B cell (primary cell): Measurements from ENCODE around the gene CYS1. TPM values are rescaled to one million over a fixed set of nuclear protein-coding genes. Genes with fewer than 3 reads are reported as not detected.
A peak's percentile ranks its signal among the peaks of the same experiment; 100 is the strongest.

Experiments used
- ATAC-seq: fragments of 200-7000 bp; cut with Tn5 transposase; one replicate; pipeline ENCODE4 v1.10.0; 2021; ENCODE audit warnings: low read depth, mild to moderate bottlenecking, moderate number of reproducible peaks, moderate library complexity
- CTCF ChIA-PET: fragments of 350-600 bp; sonication (Branson Sonifier 250); formaldehyde crosslinking; loops from one replicate; lab custom pipeline; 2021; ENCODE audit warnings: antibody characterized with exemption, inconsistent platforms; lab: Charles Lee
- POLR2A ChIA-PET: fragments of 350-600 bp; sonication (Branson Sonifier 250); formaldehyde crosslinking; loops from one replicate; lab custom pipeline; 2021; ENCODE audit warnings: antibody characterized with exemption; lab: Charles Lee
- DNase-seq: peaks from one replicate; pipeline ENCODE4 v3.0.0; 2013
- H2AFZ ChIP-seq: 2 replicates; pipeline ENCODE4 v1.6.1; 2012; ENCODE audit warnings: mild to moderate bottlenecking, low read depth, low read length; ENCODE audit not compliant: insufficient read depth, poor library complexity, severe bottlenecking
- H3K27ac ChIP-seq, 2 donors: 1 replicate in 1 of 2; 2 replicates in 1 of 2; pipeline ENCODE4 v1.5.1; 2012 to 2013; ENCODE audit warnings: low read length in 2 of 2, mild to moderate bottlenecking in 2 of 2, moderate library complexity in 1 of 2
- H3K27me3 ChIP-seq, 4 experiments: fragments of 200-600 bp in 1 of 4; sonication (generic) in 1 of 4; replicated peaks in 1 of 4; 1 replicate in 2 of 4; 2 replicates in 2 of 4; pipeline versions ENCODE4 v1.6.1 to v1.7.0; 2013 to 2016; ENCODE audit warnings: low read length in 3 of 4, mild to moderate bottlenecking in 2 of 4, mixed read lengths in 1 of 4, moderate library complexity in 1 of 4; ENCODE audit not compliant: insufficient read depth in 4 of 4, control insufficient read depth in 3 of 4; ENCODE audit errors: control extremely low read depth in 1 of 4
- H3K36me3 ChIP-seq, 2 experiments: replicated peaks in 1 of 2; 1 replicate in 1 of 2; 2 replicates in 1 of 2; pipeline versions ENCODE4 v1.6.1 to v1.7.1; 2013; ENCODE audit warnings: low read length in 1 of 2; ENCODE audit not compliant: insufficient read depth in 2 of 2, control insufficient read depth in 1 of 2; ENCODE audit errors: control extremely low read depth in 1 of 2, extremely low read depth in 1 of 2
- H3K4me1 ChIP-seq, 2 donors: fragments of 200-600 bp in 1 of 2; sonication (generic) in 1 of 2; 1 replicate in 1 of 2; 2 replicates in 1 of 2; pipeline versions ENCODE4 v1.5.1 to v1.6.1; 2013 to 2017; ENCODE audit warnings: low read length in 2 of 2; ENCODE audit not compliant: control insufficient read depth in 2 of 2, insufficient read depth in 2 of 2
- H3K4me2 ChIP-seq: replicated peaks from 2 replicates; pipeline ENCODE3; 2012; ENCODE audit warnings: mild to moderate bottlenecking, low read depth, low read length; ENCODE audit not compliant: poor library complexity, severe bottlenecking
- H3K4me3 ChIP-seq, 5 experiments: fragments of 200-600 bp in 1 of 5; sonication (generic) in 1 of 5; 1 replicate in 3 of 5; 2 replicates in 2 of 5; pipeline versions ENCODE4 v1.5.1 to v1.7.0; 2011 to 2016; ENCODE audit warnings: low read length in 4 of 5, mild to moderate bottlenecking in 4 of 5, low read depth in 2 of 5, control low read depth in 1 of 5, moderate library complexity in 1 of 5; ENCODE audit not compliant: insufficient read depth in 1 of 5; ENCODE audit errors: control extremely low read depth in 1 of 5, extremely low read depth in 1 of 5
- H3K79me2 ChIP-seq: fragments of 200-600 bp; sonication (generic); one replicate; pipeline ENCODE4 v1.6.0; 2016; ENCODE audit warnings: low read length; ENCODE audit not compliant: control insufficient read depth, insufficient read depth
- H3K9ac ChIP-seq: fragments of 200-600 bp; sonication (generic); 2 replicates; pipeline ENCODE4 v1.6.1; 2017; ENCODE audit warnings: mild to moderate bottlenecking, low read length, moderate library complexity
- H3K9me3 ChIP-seq, 3 donors: one replicate each; pipeline versions ENCODE4 v1.6.1 to v1.7.1; 2013; ENCODE audit warnings: low read length in 2 of 3; ENCODE audit not compliant: control insufficient read depth in 2 of 3, insufficient read depth in 1 of 3; ENCODE audit errors: control extremely low read depth in 1 of 3
- H4K20me1 ChIP-seq: 2 replicates; pipeline ENCODE4 v1.6.0; 2012; ENCODE audit warnings: mild to moderate bottlenecking, low read length; ENCODE audit not compliant: insufficient read depth, control insufficient read depth, poor library complexity, severe bottlenecking
- H3K27ac Mint-ChIP-seq: one replicate; pipeline ENCODE4 v1.8.0; 2021; ENCODE audit warnings: mixed read lengths
- H3K27me3 Mint-ChIP-seq: one replicate; pipeline ENCODE4 v1.8.0; 2021; ENCODE audit warnings: mixed read lengths
- H3K4me1 Mint-ChIP-seq: one replicate; pipeline ENCODE4 v1.8.0; 2021; ENCODE audit warnings: mixed read lengths
- H3K4me3 Mint-ChIP-seq: one replicate; pipeline ENCODE4 v1.8.0; 2021; ENCODE audit warnings: mixed read lengths
- H3K9me3 Mint-ChIP-seq: one replicate; pipeline ENCODE4 v1.8.0; 2022; ENCODE audit warnings: mixed read lengths; ENCODE audit not compliant: insufficient read depth
- CTCF ChIP-seq: fragments of 200-600 bp; IDR thresholded peaks from one replicate; pipeline ENCODE4 v1.8.0; 2022; ENCODE audit warnings: antibody characterized with exemption, mild to moderate bottlenecking
- EZH2 ChIP-seq: IDR thresholded peaks from 2 replicates; pipeline ENCODE4 v1.6.1; 2012; ENCODE audit warnings: borderline replicate concordance, low read depth, mild to moderate bottlenecking, moderate library complexity, low read length; ENCODE audit not compliant: insufficient read depth, poor library complexity, severe bottlenecking
- WGBS: methylation state at CpG from one replicate; pipeline ENCODE4 v1.1.5; 2013; ENCODE audit warnings: missing lambda C conversion rate; ENCODE audit not compliant: insufficient coverage; 5-methylcytosine and 5-hydroxymethylcytosine counted together
- intact Hi-C: fragments of 100-400 bp; cut with micrococcal nuclease; formaldehyde crosslinking; loops from one replicate; pipeline ENCODE4 v1.10.0; 2022
- polyA plus RNA-seq: library from polyadenylated mRNA; depleted of rRNA; stranded (reverse); fragments of >200 nt; gene quantifications from 2 replicates; pipeline ENCODE4 v1.2.3, GENCODE V29; 2012
- total RNA-seq, 2 donors: library from RNA; stranded (reverse); fragments of 120-200 nt in 1 of 2; gene quantifications; 1 replicate in 1 of 2; 2 replicates in 1 of 2; pipeline versions ENCODE4 v1.2.3 to v1.2.4, GENCODE V29; 2013 to 2022

The CYS1 gene
- total and polyA plus RNA-seq, 2 donors (not counting 1 experiment from before 2014, with no cell fraction given) = not detected

GRCh38 chr2:10120877-10121574 lies 40.8 kb upstream of the CYS1 start:
- TF ChIP-seq CTCF = no peak
- TF ChIP-seq EZH2 = no peak

More at GRCh38 chr2:10120877-10121574, 40.8 kb upstream of the CYS1 start:
- H3K4me1 ChIP-seq = peaks cover 29 to 32% of the 10 kb centered on the region in 2 donors
- DNase-seq (no peak), ATAC-seq (no peak)
- ChIA-PET POLR2A (no interaction called here), CTCF (interaction anchor here (0.9 to 2.7 kb wide), 5 partner anchors 9 to 313 kb away, joined by 3 to 19 read pairs (median 8); no protein-coding TSS in a partner anchor)
- peak overlapping the region; percentile 71 for H3K9ac ChIP-seq
- peaks cover 33% of the 10 kb centered on the region for H3K79me2 ChIP-seq
- Mint-ChIP-seq H3K27ac (peak overlapping the region; percentile 82), H3K4me3 (peak overlapping the region; percentile 98), H3K4me1 (peaks cover 30% of the 10 kb centered on the region), H3K9me3 (no peaks in the 10 kb centered on the region), H3K27me3 (peaks cover 10% of the 10 kb centered on the region)
- peaks cover 0 to 17% (median 8%) of the 10 kb centered on the region in 4 experiments for H3K27me3 ChIP-seq
- H2AFZ ChIP-seq = peak overlapping the region; percentile 71
- H3K27ac ChIP-seq = peak overlapping the region; percentile 30 to 50
- H4K20me1 ChIP-seq = peaks cover 6% of the 10 kb centered on the region
- 78% methylated on average over 1 of the region's 13 CpGs for WGBS
- H3K4me2 ChIP-seq = peak overlapping the region; percentile 100
- H3K36me3 ChIP-seq = no peaks in the 10 kb centered on the region
- intact Hi-C loops = loop anchor here (1.0 to 10.0 kb wide), 4 partner anchors 77 to 699 kb away; partner anchors contain the start of genes CPSF3, ITGB1BP1 and ODC1
- peak overlapping the region; percentile 70 to 82 (median 75) for H3K4me3 ChIP-seq
- H3K9me3 ChIP-seq = peaks cover 0 to 3% (median 0%) of the 10 kb centered on the region in 3 donors
